Glutamatergic neuron (in vitro differentiated cells): ENCODE measurements around the gene HERPUD2. TPM values are rescaled to one million over a fixed set of nuclear protein-coding genes. Genes with fewer than 3 reads are reported as not detected.

Experiments used
- DNase-seq: peaks from one replicate; pipeline ENCODE4 v3.0.0; 2022
- H3K27ac Mint-ChIP-seq: one replicate; pipeline ENCODE4 v1.8.0; 2020; ENCODE audit warnings: mild to moderate bottlenecking, mixed read lengths, inconsistent platforms; ENCODE audit not compliant: unreplicated experiment
- H3K27me3 Mint-ChIP-seq: one replicate; pipeline ENCODE4 v1.8.0; 2020; ENCODE audit warnings: mild to moderate bottlenecking, moderate library complexity, mixed read lengths, inconsistent platforms; ENCODE audit not compliant: unreplicated experiment
- H3K36me3 Mint-ChIP-seq: one replicate; pipeline ENCODE4 v1.8.0; 2020; ENCODE audit warnings: mild to moderate bottlenecking, mixed read lengths, inconsistent platforms; ENCODE audit not compliant: unreplicated experiment
- H3K4me1 Mint-ChIP-seq: one replicate; pipeline ENCODE4 v1.8.0; 2020; ENCODE audit warnings: mild to moderate bottlenecking, low read depth, mixed read lengths, inconsistent platforms; ENCODE audit not compliant: unreplicated experiment
- H3K4me3 Mint-ChIP-seq: one replicate; pipeline ENCODE4 v1.8.0; 2020; ENCODE audit warnings: mild to moderate bottlenecking, mixed read lengths, inconsistent platforms; ENCODE audit not compliant: unreplicated experiment
- H3K9me3 Mint-ChIP-seq: one replicate; pipeline ENCODE4 v1.8.0; 2020; ENCODE audit warnings: mild to moderate bottlenecking, moderate library complexity, mixed read lengths, inconsistent platforms; ENCODE audit not compliant: unreplicated experiment
- total RNA-seq: library from RNA; stranded (reverse); fragmentation: NEBNext Ultra II Directional; extraction: Animal tissue kit (Norgen Biotek cat#: 25700); gene quantifications from one replicate; pipeline ENCODE4 v1.2.1, GENCODE V29; 2021; ENCODE audit not compliant: unreplicated experiment
- TF ChIP-seq, protein P1 (sequence below): fragments of 200-600 bp; sonication (generic); IDR thresholded peaks from one replicate; pipeline ENCODE4 v1.5.0; 2021; ENCODE audit not compliant: partially characterized antibody, unreplicated experiment

Gene HERPUD2
- total RNA-seq, 1 donor from 2014 or later = 28.2 TPM

DNA sequence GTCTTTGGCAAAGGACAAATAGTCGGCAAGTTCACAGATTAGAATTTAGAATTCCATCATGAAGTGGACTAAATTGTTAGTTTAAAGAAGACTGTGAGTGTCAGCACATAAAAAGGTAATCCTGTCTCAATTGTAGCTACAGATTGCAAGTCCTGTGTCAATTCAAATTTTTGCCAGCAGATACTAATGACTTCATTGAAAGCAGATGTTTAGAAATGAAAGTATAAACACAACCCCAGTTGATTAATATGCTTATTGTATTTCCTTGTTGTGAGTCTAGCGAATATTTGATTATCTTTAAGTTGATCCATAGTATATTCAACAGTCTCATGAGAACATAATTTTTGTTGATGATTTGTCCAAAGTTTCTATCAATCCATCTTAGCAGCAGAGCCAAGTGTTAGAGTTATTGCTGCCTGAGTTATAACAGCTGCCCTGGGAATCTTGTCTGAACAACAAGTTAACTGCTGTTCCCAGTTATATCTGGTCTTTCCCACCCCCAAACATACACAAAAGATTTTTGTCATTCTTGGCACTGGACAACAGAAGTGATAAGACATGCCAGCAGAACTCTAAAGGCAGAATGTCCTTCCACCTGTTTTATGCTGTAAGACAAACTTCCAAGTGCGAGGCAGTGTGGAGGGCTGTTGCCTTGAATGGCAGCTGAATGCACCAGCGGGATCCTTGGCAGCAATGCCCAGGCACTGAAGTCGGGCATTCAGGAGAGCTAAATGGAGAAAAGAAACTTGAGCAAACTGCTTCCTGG lies 21.3 kb upstream of the HERPUD2 start:
- Mint-ChIP-seq H3K27me3 (no peaks in the 10 kb centered on the region), H3K27ac (no peak overlapping the region), H3K9me3 (no peaks in the 10 kb centered on the region), H3K4me3 (no peak overlapping the region), H3K4me1 (no peaks in the 10 kb centered on the region), H3K36me3 (no peaks in the 10 kb centered on the region)
- no peak for DNase-seq
- TF ChIP-seq, protein P1, sequence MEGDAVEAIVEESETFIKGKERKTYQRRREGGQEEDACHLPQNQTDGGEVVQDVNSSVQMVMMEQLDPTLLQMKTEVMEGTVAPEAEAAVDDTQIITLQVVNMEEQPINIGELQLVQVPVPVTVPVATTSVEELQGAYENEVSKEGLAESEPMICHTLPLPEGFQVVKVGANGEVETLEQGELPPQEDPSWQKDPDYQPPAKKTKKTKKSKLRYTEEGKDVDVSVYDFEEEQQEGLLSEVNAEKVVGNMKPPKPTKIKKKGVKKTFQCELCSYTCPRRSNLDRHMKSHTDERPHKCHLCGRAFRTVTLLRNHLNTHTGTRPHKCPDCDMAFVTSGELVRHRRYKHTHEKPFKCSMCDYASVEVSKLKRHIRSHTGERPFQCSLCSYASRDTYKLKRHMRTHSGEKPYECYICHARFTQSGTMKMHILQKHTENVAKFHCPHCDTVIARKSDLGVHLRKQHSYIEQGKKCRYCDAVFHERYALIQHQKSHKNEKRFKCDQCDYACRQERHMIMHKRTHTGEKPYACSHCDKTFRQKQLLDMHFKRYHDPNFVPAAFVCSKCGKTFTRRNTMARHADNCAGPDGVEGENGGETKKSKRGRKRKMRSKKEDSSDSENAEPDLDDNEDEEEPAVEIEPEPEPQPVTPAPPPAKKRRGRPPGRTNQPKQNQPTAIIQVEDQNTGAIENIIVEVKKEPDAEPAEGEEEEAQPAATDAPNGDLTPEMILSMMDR = no peak

DNA sequence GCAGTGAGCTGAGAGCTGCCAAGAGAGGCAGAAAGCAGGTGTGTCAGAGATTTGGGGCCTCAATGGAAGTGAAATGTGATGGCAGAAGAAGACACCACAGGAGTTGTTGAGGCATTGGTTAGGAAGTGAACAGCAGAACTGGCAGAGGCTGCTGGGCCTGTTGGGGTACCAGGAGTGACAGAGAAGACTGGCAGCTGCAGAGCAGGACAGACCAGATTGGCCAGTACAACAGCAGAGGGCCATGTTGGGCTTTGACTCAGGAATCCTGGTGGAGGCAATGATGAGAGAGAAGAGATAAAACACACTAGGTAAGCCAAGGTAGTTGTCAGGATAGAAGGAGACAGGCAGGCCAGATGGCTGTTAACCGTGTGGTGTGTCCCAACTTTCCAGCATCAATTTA lies 19.9 kb upstream of the HERPUD2 start:
- H3K27me3 Mint-ChIP-seq = no peaks in the 10 kb centered on the region
- TF ChIP-seq, protein P1 = no peak
- DNase-seq = no peak
- H3K4me3 Mint-ChIP-seq = no peak overlapping the region
- no peak overlapping the region for H3K27ac Mint-ChIP-seq
- H3K4me1 Mint-ChIP-seq = no peaks in the 10 kb centered on the region
- H3K9me3 Mint-ChIP-seq = no peaks in the 10 kb centered on the region
- H3K36me3 Mint-ChIP-seq = no peaks in the 10 kb centered on the region

DNA sequence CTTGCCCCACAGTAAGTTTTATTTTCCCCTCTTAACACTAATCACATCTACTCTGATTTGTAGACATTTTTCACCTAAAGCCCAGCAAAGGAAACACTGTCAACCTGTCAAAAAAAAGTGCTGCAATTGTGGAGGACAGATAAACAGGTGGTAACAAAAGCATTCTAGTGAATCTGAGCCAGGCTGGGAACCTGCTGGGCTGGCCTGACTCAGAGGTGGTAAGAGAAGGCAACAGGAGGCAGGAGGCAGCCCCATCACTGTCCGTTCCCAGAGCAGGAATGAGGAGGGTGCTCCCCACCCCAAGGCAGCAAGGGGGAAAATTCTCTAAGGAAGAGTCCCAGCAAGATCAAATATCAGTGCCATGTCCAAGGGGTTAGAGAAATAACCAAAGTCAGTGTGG lies 19.5 kb upstream of the HERPUD2 start:
- DNase-seq = no peak
- Mint-ChIP-seq H3K27ac (no peak overlapping the region), H3K4me1 (no peaks in the 10 kb centered on the region), H3K36me3 (no peaks in the 10 kb centered on the region), H3K9me3 (no peaks in the 10 kb centered on the region), H3K4me3 (no peak overlapping the region), H3K27me3 (no peaks in the 10 kb centered on the region)
- TF ChIP-seq, protein P1 = no peak

DNA sequence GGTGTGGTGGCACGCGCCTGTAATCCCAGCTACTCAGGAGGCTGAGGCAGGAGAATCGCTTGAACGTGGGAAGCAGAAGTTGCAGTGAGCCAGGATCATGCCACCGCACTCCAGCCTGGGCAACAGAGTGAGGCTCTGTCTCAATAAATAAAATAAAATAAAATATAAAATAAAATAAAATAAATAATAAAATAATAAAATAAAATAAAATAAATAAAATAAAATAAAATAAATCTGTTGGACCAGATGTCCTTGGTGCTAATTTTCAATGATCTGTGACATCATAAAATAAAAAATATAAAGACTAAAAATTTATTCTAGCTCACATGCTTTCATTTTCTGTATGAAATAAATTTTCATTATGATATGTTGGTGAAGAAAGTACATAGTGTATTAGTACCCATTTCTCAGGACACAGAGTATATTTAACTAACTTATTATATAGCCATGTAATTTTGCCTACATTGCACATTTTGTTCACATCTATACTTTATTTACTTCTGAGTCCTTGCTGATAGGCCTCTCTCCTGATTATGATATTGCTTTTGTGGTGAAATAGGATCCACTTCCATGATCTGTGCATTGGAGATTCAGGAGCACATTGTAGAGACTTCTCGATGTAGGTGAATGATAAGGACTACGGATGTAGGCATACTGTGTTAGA lies 17.8 kb upstream of the HERPUD2 start:
- no peaks in the 10 kb centered on the region for H3K4me1 Mint-ChIP-seq
- H3K9me3 Mint-ChIP-seq = no peaks in the 10 kb centered on the region
- H3K27me3 Mint-ChIP-seq = no peaks in the 10 kb centered on the region
- no peaks in the 10 kb centered on the region for H3K36me3 Mint-ChIP-seq
- H3K4me3 Mint-ChIP-seq = no peak overlapping the region
- TF ChIP-seq, protein P1 = no peak
- no peak overlapping the region for H3K27ac Mint-ChIP-seq
- no peak for DNase-seq

DNA sequence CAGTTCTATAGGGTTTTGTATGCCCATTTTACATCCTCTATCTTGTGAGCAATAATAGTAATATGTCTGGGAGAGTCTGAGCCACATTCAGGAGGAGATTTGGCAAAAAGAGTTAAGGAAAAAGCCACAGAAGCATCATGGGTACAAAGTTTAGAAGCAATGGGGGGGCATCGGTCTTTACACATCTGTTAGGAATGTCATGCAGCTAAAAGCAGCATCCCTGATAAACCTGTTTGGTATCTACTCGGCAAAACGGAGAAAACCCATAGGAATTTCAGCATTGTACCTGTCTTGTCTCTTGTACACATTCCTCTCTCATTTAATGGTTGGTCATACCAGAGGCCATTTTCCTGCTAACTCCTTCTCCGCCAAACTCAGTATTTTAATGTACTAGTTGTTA lies 12.5 kb upstream of the HERPUD2 start:
- DNase-seq = no peak
- Mint-ChIP-seq H3K4me1 (no peaks in the 10 kb centered on the region), H3K27ac (no peak overlapping the region), H3K36me3 (no peaks in the 10 kb centered on the region), H3K27me3 (no peaks in the 10 kb centered on the region), H3K9me3 (no peaks in the 10 kb centered on the region), H3K4me3 (no peak overlapping the region)
- TF ChIP-seq, protein P1 = no peak
